COLO829 (cell line): ENCODE results near the gene PDE7B.

ENCODE experiments used
- DNase-seq: peaks from one replicate; pipeline ENCODE4 v3.0.0; 2012; ENCODE audit warnings: low spot score

PDE7B gene

DNA sequence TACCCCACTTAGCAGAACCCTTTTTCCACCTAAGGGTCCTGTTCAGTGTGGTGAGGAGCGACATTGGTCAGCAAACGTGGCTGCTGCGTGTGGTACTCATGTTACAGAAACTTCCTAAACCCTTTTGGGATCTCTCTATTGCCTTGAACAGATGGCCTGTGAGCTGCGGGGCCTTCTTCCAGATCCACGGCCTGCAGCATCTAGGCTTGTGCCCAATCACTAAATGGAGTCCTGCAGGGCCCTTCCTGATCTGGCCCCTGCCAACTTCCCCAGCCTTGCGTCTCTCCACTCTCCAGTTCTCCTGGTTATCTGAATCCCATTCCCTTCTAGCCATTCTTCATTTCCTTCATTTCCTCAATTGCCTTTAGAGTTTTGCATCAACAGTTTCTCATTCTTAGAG, 85.6 kb downstream of the PDE7B start:
- DNase-seq: no peak

DNA sequence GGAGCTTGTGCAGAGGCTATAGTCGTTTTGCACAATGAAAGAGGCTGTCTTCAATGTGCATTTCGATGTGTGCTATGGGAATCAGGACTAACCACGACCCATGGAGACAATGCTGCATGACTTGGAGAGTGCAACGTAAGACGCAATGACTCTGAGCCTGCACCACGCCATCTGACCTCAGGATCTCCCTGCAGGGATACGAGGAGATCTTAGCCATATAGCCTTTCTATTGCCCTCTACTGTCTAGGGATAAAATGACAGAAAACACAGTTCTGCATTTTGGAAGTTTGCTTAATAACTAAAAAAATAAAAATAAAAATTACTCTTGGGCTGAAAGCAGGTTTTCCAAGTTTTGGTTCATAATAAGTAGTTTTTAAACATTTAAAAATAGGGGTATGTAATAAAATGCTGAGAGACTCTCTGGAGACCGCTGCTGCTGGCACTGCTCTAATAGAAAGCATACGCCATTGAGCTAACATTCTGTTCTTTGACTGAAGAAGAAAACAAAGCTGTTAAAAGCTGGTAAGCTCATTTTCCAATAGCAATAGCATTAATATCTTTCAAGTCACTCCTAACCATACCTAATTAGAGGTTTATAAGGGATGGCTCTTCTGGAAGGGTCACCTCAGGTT, 87.2 kb downstream of the PDE7B start:
- DNase-seq: peak; percentile 11

DNA sequence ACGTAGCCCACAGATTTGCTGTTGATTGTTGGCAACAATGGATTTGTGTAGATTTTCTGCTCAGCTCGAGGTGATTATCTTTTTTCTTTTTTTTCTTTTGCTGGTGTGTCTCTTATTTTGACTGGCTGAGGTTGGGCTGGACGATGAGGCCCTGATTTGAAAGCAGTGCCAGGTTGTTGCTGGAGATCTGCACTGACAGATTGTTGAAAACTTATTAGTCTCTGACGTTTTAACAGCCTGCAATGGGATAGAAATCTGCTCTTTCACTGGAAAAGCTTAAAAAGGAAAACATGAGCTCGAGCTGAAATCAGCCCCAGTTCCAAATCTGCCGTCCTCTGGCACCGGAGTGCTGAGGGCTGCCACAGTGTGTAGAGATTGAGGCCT, 87.7 kb downstream of the PDE7B start:
- no peak for DNase-seq

DNA sequence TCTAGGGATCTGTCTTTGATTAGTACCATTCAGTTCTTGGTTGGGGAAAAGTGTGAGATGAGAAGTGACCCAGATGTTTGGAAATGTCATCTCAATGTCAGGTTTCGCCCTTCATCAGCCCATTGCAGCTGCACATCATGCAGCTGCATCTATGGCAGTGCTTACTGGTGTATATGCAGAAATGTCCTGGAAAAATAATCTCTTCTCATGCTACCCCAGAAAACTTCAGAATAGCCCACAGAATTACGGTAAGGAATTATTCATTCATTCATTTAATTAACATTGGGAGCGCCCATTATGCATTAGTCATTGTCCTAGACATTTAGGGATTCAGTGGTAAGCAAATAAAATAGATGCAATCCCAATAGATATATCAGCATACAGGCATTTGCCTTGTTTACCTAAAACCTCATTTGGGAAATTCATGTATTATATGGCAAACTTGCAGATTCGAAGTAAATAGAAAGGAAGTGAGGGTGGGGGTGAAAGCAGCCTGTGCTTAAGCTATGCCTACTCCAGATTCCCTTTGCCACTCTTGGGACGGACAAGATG, 89.2 kb downstream of the PDE7B start:
- no peak for DNase-seq

DNA sequence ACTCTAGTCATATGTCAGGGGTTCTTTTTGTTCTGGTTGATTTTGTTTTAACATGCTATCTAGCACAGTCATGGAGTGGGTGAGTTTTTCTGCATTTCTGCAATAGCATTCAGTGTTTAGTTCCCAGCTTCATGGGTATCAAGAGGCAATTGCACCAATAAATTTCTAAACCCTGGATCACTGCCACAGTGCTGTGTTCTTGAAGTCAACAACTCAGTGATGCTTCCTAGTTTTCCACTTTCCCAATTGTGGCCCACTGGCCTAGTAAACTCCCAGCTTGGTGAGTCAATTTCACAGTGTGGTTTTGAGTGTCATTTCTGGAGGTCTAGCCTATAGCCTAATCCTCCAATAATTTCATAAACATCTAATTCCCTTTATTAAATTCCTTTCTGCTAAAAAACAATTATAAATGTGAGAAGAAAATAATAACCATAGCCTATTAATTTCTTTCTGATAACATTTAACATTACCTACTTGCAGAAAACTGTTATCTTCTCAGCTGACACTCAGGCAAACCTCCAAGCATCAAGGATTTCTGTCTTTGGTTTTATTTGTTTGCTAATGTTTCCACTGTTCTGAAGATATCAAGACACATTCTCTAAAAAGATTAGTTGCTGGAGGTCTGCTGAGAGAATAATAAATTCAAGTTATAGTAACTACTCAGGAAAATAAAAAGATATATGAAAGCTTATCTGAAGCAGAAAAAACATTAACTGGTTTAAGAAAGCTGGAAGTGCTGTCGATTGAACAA, 89.9 kb downstream of the PDE7B start:
- no peak for DNase-seq

DNA sequence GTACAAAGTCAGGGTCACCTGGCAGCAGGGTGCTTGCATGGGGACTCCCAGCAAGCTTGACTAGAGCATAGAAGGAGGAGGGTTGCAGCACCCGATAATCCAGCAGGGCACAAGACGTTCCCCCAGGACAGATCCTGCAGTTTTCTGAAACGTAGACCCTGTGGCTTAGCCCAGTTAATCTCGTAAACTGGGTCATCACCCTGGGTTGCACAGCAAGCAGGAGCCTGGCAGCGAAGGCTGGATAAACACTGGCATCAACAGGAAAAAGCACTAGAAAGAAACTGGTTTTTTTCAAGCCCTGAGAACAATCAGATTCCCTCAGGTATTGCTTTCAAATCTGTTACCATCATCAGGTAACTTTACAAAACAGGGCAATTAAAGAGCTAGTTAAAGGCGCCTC, 92.6 kb downstream of the PDE7B start:
- DNase-seq: no peak

DNA sequence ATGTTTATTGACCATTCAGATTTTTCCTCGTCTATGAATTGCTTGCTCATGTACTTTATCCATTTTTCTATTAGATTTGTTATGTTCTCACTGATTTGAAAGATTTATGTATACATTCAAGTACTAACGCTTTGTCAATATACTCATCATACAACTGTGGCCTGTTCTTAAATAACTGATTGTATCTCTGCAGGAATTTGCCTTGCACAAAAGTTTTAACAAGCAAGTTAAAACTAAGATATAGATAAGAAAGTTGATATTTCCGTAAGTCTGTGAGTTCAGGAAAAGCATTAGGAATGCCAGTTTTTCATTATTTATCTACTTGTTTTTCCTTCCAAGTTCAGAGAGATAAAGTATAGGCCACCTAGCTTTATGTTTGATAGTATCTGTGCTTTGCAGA, 95.2 kb downstream of the PDE7B start:
- DNase-seq: no peak

DNA sequence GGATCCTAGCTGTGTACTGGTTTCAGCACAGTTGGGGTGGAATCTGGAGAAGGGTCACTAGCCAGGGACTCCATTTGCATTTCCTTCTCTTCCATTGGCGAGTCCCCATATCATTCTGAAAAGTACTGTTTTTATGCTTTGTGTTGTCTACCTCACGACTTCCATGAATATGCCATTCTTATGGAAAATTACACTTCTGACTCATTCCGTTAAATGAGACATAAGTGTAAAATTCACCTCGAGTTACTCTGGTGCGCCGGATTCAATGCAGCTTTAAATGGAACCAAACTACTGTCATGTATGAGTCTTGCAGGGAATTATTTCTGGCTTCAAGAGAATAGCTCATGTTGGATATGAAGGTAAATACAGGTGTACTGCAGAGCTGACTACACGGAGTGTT, 99.2 kb downstream of the PDE7B start:
- no peak for DNase-seq

DNA sequence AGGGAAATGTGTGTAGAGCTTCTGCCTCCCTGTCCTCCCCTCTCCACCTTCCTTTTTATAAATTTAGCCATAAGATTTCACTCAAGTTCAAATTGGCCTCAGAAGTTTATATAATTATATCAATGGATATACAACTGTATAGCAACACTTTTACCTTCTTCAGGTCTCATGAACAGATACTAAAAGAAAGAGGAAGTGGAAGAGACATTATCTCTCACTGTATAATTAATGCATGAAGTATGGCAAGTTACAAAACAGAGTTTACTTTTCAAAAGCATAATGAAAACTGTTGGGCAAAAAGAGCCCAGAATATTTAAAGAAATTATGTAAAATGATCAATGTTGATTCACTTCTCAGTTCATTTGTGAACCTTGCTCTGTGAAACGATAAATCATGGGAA, 99.7 kb downstream of the PDE7B start:
- DNase-seq: no peak

DNA sequence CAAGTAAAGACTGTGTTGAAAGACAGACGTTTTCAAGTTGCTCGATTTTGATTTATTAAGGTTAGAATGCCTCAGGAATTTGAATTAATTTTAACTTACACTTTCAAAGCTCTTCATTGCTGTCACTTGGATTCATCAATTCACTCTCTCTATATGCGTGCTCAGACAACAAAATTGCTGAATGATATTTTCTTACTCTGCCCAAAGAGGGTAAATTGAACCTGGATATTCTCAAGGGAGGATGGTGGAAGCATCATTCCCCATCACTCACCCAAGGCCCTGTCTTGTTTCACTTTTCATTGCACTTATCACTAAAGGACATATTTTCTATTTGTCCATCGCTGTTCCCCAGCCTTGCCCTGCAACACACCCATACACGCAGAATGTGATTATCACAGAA, 102.3 kb downstream of the PDE7B start:
- DNase-seq: no peak

DNA sequence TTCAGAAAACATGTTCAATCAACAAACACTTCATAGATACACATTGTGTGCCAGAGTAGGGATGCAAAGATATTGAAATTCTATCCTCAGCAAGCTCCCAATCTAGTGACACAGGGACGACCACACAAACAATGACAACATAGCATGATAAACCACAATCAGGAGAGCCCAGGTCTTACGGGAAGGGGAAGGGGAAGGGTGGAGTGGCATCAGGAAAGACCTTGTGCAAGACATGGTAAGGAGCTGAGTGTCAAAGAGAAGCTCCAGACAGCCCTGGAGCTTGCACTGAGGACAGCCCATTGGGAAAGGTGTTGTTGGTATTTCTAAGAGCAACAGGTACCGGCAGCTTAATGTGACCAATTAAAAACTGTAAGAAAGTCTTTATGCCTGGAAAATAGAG, 103.6 kb downstream of the PDE7B start:
- DNase-seq: no peak

DNA sequence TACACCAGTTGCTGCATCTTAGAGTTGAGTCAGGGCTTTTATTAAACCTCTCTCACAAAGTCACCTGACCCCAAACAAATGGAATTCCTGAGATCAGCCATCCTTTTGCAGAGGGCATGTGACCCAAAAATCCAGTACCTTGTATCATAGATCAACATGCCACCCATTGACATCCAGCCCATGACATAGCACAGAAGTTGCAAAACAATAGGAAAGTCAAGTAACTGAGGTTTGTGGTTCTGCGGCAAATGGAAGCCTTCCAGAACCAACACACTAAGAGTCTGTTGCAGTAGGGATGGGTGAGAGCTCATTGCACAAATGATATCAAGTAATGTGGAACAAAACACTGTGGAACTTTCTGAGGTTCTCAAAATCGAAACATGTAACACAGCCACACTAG, 111.2 kb downstream of the PDE7B start:
- DNase-seq: no peak

DNA sequence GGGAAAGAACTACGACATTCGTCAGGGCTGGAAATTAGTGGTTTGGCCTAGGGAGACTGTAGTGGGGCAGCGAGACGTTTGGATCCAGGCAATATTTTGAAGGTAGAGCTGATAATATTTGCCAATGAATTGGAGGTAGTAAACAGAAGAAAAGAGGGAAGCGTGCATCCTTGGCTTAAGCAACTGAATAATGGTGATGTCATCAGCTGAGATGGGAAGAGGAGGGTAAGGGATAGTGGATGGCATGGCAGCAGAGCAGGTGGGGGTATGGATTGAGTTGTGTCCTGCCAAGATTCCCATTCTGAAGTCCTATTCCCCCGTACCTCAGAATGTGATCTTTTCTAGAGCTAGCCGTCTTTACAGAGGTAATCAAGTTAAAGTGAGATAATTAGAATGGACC, 119.2 kb downstream of the PDE7B start:
- no peak for DNase-seq

DNA sequence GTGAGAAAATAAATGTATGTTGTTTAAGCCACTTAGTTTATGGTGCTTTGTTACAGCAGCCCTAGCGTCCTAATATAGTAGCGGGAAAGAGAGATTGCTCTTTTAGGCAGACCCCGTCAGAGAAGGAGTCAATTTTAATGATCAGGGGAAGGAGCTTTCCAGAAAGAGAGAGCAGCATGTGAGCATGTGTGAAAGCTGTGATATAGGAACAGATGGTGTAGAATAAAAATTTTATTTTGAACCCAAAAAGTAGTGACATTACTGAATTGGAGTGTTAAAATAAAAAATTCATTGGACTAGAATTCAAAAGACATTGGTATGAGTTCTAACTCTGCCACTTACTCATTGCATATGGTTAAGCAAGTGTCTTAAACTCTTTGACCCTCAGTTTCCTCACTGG, 119.8 kb downstream of the PDE7B start:
- DNase-seq: no peak

DNA sequence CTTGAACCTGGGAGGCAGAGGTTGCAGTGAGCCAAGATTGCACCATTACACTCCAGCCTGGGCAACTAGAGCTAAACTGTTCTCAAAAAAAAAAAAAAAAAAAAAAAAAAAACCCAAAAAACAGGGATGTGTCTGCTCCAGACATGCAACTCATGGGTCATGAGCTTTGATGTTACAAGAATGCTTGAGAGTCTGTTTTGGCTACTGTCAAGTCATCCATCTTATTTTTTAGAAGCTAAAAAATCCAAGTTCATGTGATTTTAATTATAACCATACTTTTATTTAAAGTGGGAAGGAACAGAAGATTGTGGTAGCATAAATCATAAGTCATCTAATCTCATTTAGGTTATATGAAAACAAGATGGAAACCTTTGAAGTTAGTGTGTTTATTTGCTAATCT, 120.6 kb downstream of the PDE7B start:
- DNase-seq: no peak

DNA sequence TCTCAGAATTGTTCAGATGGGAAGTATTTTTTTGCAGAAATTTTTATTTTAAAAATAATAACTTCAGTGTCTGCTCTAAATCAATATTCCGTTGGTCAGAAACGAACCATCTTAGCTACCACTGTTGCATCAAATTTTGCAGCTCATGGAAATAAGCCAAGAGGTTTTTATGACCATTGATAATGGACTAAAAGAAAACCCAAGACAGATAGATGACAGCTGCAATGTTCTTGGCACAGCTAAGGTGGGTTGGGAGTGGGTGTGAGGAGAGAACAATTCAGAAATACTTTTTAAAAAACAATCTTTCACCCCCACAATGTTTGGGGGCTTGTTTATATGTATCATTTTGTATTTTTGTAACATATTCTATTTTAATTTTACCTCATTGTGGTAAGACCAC, 121.1 kb downstream of the PDE7B start:
- no peak for DNase-seq

DNA sequence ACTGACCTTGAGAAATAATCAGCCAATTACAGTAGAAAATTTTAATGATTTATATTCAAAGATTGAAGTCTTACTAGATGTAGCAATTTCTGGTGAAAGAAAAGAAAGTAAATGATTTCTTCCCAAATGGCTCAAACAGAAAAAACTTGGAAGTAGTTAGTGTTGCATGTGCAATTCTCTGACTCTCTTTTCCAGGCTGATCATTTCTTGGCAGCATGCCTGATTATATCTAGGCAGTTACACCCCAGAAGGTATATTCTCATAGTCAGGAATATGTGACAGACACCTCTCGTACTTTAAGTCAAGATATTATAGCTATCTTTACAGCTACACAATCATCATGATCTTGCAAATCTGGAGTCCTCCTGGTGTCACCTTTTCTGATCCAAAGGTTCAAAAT, 122.9 kb downstream of the PDE7B start:
- DNase-seq: no peak

DNA sequence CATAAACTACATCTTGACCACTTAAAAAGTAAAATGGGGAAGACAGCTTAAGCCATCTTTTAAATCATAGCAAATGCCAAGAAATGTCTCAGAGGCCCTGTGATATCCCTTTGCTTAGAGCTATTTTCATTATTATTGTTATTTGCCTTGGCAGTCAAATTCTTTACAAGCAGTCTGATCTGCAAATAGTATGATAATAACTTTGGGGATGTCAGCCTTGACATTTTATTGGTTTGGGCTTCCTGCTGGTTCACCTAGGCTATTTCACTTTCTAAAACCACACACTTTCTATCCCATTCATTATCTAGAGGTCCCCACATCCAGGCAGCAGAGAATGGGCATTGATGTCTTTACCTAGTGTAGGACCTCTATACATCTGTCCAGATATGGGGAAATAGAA, 125.1 kb downstream of the PDE7B start:
- DNase-seq: no peak

DNA sequence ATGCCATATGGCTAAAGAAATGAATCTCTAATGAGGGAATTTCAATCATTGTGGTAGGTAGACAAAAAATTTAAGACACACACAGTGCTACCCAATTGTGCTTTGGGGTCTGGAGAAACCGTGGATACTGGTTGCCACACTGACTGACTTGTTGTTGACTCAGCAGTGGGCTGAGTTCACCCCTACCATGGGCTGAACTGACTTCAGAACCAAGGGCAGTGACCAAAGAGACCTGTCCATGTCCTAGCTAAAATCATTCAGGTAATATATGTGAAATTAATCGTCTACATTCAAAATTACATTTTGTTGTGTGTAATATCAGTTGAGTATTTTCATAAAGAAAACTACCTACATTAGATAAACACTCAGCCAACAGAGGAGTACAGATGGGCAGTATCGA, 131.6 kb downstream of the PDE7B start:
- DNase-seq: no peak

DNA sequence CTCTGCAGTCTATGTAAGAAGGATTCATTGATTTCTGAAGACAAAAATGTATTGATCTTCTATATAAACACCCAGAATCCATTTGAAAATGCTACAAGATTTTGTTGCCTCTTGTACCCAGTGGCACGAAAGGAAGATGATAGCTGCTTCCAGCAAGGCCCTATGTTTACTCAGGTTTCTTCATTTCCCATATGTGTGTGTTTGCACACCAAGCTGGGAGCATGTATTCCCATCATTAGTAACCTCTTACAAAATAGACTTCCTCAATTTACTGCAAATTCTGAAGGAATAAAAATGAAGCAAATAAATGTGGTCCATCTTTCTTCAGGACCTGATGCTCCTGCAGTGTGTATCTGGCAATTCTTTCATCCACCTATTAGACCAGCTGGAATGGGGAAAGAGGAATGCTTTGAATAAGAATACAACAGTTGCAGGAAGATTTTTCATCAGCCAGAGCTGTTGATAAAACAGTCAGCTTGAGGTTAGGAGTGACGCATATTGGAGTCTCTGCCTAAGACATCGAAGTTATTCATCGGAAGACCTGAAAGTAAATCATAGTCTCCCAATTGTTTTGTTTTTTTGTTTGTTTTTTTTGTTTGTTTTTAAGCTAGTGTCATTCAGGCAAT, 132.3 kb downstream of the PDE7B start:
- DNase-seq: no peak

DNA sequence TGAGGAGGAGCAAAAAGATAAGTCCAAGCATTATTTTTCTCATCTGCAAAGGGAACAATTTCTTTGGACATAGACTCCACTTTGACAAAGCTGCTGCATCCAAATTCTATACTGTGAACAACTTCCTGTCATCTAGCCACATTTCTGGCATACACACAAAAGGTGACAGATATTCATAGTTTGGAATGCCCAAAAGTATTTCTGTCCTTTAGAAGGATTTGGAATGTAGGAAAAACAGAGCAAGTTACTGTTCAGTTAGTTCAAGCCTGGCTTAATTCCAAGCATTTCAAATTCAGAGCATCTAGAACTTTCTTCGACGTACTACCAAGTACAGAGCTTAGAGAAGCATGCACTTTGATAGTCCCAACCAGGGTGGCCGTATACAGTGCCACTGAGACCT, 134.0 kb downstream of the PDE7B start:
- DNase-seq: peak; percentile 8

DNA sequence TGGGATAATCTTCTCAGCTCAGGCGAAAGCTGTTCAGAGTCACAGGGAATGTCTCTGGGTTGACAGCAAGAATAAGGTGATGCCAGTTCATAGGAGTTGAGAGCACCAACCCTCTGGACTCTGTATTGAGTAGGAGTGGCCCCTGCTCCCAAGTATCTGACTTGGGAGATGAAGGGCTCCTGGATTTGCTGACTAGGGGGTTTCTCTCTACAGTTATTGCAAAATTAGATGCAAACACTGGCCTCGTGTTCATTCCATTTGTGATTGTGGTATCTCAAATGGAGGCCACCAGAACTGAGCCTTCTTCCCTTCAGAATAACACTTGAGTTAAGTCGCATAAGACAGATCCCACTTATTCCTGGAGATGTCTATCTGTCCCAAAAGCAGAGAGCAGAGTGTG, 135.7 kb downstream of the PDE7B start:
- no peak for DNase-seq

DNA sequence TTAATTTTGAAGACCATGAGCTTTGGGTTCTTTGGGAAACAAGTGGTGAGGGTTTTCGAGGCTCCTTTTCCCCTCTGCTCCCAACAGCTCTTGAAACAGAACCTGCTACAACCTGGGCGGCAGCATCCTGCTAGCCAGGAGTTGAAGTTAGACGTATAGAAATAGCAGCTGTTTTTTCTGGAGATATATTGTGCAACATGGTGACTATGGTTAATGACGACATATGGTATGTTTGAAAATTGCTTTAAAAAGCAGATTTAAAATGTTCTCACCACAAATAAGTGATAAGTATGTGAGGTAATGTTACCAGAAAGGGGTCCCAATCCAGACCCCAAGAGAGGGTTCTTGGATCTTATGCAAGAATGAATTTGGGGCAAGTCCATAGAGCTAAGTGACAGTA, 138.9 kb downstream of the PDE7B start:
- DNase-seq: no peak
